ENCODE results near the gene ST6GALNAC4.

Gene ST6GALNAC4, protein sequence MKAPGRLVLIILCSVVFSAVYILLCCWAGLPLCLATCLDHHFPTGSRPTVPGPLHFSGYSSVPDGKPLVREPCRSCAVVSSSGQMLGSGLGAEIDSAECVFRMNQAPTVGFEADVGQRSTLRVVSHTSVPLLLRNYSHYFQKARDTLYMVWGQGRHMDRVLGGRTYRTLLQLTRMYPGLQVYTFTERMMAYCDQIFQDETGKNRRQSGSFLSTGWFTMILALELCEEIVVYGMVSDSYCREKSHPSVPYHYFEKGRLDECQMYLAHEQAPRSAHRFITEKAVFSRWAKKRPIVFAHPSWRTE

DNA sequence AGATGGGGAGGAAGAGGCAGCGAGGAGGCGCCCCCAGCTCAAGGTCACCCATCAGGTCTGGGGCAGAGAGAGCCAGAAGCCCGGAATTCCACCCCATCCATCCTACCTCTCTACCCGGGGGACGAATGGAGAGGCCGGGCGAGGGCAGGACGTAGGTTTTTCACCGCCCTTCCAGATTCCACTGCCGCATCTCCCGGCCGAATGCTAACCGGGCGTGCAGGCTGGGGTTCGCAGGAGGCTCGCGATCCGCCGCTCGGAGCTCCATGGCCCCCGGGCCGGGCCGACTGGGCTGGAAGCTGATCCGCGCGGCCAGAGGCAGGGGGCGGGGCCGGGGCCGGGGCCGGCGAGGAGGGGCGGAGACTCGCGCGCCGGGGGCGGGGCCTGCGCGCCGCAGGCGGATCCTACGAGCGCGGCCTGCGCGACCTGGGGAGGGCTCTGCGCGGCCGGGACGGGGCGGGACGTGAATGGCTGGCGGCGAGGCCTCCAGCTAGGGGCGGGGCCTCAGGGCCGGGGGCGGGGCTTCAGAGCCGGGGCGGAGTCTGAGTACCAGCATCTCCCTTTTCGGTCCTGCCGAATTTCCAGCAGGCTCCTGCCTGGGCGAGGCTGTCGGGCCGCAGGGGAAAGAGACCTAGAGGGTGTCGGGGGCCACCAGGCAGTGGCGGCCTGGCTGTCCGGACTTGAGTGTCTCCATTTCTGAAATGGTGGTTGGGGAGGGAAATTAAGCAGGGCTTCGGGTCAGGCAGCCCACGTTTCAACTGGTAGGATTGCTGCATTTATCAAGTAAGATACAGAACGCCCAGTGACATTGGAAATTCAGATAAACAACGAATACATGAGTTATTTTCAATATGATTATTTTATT, at the start of gene ST6GALNAC4:
Gene ST6GALNAC4, minus strand, starts transcription at position 322 of the 862 bp plus-strand sequence. CDS start 622 bp downstream, outside the sequence.
- DNase-seq (ENCODE audit: low read depth): peak; percentile 80

DNA sequence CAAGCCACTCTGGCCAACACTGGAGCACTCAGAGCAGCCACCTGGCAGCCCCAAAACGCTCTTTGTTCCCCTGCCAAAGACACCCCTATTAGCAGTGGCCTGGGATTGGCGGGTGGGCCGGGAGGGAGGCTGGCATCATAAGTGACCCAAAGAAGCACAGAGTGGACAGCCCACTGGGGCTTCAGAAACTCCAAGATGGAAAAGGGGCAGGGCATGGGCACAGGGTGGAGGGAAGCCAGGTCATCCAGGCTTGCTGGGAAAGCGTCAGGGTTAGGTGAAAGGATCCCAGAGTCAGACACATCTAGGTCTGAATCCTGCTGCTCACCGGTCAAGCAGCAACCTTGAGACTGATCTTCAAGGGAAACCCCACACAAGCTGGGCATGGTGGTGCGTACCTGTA, 49.1 kb upstream of the ST6GALNAC4 start:
- DNase-seq (ENCODE audit: low read depth): no peak

DNA sequence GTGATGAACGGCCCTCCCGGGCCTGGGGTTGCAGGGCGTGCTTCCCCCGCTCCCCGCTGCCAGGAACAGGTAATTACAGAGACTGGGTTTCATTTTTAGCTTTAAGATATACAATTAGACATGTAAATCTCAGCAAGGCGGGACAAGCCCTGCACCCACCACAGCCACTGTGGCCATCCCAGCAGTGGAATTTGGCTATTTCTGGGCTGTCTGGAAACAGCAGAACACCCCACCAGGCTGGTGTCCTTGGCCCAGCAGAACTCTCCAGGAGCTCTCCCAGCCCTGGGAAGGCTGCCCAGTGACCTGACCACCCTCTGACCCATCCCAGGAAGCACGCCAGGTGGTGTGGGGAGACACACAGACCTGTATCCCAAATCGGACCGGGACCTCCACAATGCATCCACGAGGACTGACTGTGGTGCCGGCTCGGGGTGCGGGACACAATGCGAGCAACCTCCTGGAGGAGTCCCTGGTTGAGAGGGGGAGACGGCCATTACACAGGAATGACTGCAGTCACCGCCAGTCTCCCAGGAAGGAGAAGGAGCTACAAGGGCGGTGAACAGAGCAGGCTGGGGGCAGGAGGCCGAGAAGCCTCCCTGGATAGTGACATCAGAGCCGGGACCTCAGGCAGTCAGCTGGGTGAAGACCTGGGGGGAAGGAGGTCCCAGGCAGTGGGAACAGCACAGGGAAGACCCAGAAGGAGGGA, 46.7 kb upstream of the ST6GALNAC4 start:
- DNase-seq (ENCODE audit: low read depth): no peak

DNA sequence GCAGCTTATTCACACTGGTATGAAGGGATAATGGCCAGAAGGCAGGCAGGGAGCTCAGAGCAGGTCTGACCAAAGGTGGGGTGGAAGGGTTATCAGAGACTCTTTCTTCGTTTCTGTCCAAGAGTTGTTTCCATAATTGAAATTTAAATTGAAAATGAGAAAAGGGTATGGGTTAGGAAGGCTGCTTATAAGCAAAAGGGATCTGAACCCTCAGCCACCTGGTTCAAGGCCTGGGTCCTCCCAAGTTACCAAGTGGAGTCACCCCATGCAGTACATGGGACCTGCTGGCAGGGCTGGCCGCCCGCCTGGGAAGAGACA, 46.2 kb upstream of the ST6GALNAC4 start:
- DNase-seq (ENCODE audit: low read depth): no peak

DNA sequence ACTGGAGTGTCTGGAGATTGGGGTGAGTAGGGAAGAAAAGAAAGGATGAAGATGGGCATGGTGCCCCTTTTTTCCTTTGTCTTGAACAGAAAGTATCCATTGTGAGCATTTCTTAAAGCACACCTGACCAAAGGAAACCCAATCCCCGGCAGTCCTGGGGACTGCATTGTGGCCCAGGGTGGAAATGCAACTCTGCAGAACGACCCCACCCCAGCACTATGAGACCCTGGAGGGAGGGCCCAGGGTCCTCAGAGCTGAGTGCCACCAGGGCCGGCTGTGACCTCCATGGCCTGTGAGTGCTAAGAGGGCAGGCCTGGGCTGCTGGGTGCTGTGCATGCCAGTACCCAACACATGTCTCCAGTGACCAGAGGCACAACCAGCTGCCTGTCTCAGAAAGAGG, 45.4 kb upstream of the ST6GALNAC4 start:
- DNase-seq (ENCODE audit: low read depth): no peak

DNA sequence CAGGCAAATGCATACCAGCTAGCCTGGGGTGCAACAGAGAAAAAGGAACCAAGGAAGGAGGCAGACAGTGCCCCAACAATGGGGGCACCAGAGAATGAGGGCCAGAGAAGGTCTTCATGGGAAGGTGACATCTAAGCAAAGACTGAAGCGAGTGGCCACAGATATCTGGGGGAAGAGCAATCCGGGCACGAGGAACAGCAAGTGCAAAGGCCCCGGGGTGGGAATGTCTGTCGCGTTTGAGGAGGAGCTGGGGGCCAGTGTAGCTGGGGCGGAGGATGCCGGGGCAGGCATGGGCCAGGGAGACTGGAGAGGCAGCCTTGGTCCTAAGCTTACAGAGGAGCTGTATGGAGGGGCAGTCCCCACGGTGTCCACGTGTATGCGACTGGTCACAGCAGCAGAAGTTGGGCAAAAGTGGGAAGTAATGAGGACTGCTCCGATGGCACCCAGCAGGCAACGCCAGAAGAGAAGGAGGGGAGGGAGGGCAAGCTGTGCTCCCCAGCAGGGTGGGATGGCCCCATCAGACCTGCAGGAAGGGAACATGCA, 44.8 kb upstream of the ST6GALNAC4 start:
- no peak for DNase-seq (ENCODE audit: low read depth)

DNA sequence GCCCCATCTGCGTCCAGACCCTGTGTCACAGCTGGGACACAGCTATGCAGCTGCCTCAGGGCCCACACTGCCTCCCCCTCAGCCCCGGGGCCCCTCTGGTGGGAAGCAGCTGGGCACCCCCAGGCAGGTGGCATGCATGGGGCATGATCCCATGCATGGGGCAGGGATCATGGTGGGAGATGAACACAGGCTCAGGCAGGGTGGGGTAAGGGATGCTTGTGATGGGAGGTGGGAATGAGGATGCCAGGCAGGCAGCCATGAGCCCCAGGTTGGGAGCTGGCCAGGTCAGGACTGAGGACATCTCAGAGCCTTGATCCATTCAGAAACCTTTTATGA, 44.3 kb upstream of the ST6GALNAC4 start:
- DNase-seq (ENCODE audit: low read depth): no peak

DNA sequence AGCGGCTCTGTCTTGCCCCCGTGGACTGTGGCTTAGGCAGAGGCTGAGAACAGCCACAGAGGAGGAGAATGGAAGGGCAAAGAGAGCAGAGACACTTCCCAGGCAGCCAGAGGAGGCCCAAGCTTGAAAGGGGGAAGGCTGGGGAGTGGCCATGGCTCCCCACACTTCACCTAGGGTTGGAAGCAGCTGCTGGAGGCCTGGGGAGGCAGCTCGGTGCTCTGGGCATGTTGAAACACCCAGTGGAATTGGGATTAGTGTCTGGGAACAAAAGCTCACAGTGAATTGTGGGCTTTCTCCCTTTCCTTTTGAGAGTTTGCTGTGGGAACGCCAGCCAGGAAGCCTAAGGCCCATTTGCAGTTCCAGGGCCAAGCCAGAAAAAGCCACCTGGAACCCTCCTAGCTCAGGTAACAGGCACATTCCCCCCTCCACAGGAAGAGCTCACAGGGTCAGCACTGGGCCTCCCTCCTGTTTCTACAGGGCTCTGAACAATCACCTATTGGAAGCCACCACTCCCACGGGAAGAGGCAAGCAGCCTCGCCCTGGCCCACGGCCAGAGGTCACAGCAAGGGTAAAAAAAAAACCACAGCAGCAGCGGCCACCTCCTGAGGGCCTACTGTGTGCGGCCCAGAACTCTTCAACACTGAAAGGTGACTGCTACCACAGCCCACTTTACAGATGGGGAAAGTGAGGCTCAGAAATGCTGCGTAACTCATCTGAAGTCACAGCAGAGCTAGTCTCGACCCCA, 43.7 kb upstream of the ST6GALNAC4 start:
- DNase-seq (ENCODE audit: low read depth): no peak

DNA sequence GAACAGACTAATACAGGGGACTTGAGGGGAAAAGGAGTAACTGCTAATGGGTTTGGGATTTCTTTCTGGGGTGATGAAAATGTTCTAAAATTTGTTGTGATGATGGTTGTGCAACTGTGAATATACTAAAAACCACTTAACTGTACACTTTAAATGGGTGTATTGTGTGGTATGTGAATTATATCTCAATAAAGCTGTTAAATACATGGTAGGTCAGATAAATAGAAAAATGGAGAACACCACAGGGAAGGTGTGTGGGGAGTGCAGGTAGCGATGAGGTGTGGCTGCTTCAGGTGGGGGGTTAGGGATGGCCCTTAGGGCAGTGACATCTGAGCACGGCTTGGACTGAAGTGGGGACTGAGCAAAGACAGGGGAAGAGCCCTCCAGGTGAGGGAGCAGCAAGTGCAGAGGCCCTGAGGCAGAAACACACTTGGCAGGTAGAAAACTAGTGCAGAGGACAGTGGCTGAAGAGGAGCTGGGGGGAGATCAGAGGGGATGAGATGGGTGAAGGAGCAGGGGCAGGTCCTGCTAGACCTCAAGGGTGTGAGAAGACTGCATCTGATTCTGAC, 43.1 kb upstream of the ST6GALNAC4 start:
- DNase-seq (ENCODE audit: low read depth): no peak

DNA sequence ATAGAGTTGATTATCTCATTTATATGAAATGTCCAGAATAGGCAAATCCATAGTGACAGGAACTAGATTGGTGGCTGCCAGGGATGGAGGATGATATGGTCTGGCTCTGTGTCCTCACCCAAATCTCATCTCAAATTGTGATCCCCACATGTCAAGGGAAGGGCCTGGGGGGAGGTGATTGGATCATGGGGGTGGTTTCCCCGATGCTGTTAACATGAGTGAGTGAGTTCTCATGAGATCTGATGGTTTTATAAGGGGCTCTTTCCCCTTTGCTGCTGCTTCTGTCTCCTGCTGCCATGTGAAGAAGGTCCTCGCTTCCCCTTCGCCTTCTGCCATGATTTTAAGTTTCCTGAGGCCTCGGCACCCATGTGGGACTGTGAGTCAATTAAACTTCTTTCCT, 42.6 kb upstream of the ST6GALNAC4 start:
- no peak for DNase-seq (ENCODE audit: low read depth)

DNA sequence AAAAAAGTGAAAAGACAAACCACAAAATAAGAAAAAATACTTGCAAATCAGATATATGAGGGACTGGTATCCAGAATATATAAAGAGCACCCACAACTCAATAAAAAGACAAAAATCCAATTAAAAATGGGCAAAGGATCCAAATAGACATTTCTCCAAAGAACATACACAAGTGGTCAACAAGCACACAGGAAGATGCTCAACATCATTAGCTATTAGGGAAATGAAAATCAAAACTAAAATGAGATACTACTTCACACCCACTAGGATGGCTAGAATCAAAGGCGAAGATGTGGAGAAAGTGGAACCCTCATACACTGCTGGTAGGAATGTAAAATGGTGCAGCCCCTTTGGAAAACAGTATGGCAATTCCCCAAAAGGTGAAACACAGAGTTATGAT, 41.9 kb upstream of the ST6GALNAC4 start:
- no peak for DNase-seq (ENCODE audit: low read depth)

DNA sequence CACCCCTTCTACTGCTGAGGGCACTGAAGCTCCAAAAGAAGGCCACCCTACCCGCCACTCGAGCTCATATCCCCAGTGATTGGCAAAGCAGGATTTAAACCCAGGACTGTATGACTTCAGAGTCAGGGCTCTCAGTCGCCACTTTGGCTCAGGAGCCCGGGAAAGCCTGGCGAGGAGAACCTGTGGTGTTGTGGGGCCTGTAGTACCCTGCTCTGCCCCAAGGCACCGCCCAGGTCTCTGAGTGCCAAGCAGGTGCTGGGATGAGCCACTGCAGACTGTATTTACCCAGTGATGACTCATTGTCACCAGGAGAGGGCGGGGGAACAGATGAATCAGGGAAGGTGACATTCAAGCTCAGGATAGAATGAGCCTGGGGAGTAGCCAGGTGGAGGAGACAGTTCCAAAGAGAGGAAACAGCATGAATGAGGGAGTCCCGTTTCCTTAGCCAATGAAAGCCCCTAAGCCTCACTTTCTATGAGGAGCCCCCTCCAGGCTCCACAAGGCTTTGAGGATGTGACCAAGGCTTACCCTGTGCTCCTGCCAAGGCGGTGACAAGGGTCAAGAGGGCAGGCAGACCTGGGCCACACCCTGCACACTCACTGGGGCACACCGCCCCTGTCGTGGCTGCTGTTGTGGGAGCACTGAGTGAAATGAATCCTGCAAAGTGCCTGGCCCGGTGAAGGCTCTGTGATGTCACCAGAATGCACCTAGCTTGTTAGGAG, 38.6 kb upstream of the ST6GALNAC4 start:
- DNase-seq (ENCODE audit: low read depth): no peak

DNA sequence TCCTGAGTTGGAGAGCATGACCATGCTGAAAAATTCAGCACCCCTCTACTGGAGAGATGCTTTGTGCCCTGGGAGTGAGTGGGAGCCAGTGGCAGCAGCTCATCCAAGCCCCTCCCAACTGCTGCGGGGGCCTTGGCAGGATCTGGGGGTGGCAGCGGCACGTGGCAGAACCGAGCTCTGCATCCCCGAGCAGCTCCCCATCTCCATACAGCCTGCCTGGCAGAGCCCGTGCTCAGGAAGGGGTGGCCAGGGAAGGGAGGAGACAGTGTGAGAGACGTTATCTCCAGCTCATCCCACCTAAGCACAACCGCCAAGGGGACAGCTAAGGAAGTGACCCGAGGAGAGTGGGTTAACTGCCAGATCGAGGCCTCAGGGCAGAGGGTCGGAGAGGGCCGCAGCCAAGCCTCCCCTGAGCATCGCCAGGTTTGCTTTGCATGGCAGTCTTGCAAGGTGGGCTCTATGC, 38.0 kb upstream of the ST6GALNAC4 start:
- DNase-seq (ENCODE audit: low read depth): no peak

DNA sequence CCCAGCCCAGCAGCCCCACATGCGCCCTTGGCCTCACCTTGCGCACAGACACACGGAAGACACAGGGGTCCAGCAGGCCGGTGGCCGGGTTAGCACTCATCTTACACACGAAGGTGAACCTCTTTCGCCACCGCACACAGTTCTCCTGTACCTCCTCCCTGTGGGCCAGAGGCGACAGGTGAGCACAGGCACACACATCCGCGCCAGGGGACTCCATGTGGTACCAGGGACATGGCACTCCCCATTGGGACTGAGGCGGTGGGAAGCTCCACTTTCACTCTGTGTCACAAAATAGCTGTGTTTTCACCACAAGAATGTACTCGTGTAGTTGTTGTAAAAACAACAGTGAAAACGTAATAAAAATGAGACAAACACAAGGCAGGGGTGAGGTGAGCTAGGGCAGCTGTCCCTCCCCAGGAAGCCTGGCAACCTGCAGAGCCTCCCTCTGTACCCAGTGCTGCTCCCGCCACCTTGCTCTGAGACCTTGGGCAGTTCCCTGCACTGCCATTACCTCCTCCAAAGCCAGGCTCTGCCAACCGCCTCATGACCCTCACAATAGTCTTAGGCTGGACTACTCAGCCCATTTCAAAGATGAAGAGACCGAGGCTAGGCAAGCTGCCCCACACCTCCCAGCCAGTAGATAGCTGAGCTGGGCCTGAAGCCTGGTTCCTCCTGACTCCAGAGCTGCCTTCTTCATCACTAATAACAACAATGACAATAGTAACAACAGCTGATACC, 37.1 kb upstream of the ST6GALNAC4 start:
- DNase-seq (ENCODE audit: low read depth): no peak

DNA sequence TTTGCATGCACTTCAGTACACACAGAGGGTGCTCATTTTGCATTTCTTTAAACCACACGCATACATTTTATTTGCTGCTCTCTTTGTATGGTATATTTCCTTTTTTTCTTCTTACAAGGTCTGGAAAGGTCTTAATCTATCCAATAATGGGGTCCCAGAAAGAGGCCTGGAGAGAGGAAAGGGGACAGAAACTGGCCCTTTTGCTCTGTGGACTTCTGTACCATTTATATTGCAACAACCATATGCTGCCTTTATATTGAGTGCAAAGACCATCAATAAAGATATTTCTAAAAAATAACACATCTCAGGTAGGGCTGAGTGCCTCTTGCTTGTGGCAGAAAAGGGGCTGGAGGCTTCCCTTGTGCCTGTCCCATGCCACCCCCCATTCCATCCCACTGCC, 36.3 kb upstream of the ST6GALNAC4 start:
- DNase-seq (ENCODE audit: low read depth): no peak

DNA sequence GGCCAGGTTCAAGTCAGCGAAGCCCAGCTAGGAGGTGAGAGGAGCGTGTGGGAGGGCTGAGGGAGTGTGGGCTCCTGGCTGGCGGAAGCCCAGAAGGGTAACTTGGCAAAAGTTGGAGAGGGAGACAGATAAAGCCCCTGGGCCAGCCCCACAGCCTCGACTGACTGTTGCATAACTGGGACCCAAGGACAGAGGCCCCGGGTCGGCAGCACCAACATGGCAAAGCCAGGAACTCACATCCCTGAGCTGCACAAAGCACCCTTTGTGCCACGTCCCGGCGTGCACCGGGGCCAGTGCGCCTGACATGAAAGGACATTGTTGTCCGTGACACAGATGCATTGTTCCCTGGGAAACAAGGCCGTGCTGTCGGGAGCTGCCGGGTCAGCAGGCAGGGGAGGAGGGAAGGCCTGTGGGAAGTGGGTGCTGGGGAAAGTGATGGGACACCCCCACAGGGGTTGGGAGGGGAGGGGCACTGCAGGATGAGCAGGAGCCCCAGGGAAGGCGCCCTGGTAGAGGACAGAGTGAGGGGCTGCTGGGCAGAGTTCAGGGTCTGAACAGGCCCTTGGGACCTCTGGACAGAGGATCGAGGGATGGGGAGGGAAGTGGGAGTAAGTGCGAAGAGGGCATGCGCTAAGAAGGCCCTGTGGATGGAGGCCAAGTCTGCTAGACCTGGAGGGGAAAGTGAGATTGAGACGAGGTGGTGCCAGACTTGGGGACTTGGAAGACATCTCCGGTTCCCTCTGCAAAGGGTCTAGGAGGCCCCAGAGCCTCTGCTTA, 33.9 kb upstream of the ST6GALNAC4 start:
- DNase-seq (ENCODE audit: low read depth): no peak

DNA sequence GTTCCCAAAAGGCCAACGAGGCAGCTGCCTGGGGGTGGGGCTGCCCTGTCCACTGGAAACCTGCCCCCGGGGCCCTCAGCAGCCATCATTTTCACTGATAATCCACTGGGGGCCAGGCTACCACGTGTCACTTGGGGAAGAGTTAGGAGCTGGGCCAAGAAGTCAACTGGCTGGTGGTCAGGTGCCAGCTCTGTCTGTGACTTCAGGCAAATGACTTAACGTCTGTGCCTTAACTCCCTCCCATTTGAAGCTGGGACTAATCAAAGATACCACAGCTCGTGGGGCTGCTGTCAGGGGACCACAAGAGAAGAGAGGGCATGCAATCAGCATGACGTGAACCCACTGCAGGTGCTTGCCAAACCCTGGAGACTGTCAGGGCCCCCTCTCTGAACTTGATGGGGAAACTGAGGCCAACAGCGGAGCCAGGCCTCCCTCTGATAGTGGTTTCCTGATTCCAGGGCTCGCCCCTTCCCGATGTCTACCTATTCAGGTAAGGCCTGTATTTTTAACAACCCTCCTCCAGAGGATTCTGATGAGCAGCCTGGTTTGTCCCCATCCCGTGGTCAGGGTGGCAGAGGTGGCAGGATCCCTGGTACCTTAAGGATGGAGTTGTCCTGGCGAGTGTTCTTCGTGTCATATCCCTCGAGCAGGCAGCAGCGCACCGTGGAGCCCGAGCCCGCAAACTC, 33.1 kb upstream of the ST6GALNAC4 start:
- DNase-seq (ENCODE audit: low read depth): no peak

DNA sequence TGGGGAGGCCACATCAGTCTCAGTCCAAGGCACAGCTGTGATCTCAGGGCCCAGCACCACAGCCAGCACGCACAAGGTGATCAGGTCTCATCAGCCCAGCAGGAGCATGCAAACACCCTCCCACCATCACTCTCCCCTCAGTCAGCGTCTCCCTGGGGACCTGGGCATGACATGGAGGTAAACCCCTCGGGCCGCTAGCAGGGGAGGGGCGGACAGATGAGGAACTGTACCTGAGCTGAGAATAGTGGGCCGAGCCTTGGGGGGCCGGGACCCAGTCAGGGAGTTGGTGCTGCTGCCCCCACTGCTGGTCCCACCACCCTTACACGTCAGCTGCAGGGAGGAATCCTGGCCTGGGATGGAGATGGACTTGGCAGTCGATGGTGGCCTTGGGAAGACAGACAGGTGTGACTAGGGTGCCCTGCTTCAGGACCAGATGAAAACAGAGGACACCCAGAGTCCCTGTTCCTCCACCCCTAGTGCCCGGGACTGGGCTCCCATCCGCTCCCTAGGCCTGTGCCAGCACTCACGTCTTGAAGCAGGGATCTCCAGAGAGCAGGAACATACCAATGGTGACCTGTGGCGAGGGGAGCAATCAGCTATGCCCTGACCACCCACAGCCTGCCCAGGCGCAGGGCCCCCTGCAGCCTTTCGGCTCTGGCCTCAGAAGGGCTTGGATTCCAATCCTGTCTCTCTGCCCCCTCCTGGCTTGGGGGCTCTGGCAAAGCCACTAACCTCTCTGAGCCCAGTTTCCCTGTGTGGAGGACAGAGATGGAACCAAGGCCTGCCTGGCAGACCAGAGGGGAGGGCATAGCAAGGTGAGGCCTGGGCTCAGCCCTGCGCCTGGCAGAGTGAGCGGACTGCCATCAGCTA, 31.2 kb upstream of the ST6GALNAC4 start:
- DNase-seq (ENCODE audit: low read depth): no peak

Data from stromal cell of bone marrow (primary cell).